Uterus (tissue), 2 donors: Measurements from ENCODE around the gene RXRG.

ENCODE experiments used
- POLR2A ChIP-seq, 2 donors: fragments of 450-650 bp; IDR thresholded peaks; one replicate each; pipeline ENCODE4 v1.6.1; 2016; ENCODE audit warnings: antibody characterized with exemption in 2 of 2, mild to moderate bottlenecking in 1 of 2, moderate library complexity in 1 of 2
- TF ChIP-seq, protein P1 (sequence below), 4 experiments: fragments of 200-600 bp in 2 of 4; fragments of 450-650 bp in 2 of 4; sonication (generic) in 2 of 4; IDR thresholded peaks; one replicate each; pipeline ENCODE4 v1.5.1; 2016 to 2019; ENCODE audit warnings: antibody characterized with exemption in 4 of 4, mild to moderate bottlenecking in 2 of 4, moderate library complexity in 1 of 4

DNA sequence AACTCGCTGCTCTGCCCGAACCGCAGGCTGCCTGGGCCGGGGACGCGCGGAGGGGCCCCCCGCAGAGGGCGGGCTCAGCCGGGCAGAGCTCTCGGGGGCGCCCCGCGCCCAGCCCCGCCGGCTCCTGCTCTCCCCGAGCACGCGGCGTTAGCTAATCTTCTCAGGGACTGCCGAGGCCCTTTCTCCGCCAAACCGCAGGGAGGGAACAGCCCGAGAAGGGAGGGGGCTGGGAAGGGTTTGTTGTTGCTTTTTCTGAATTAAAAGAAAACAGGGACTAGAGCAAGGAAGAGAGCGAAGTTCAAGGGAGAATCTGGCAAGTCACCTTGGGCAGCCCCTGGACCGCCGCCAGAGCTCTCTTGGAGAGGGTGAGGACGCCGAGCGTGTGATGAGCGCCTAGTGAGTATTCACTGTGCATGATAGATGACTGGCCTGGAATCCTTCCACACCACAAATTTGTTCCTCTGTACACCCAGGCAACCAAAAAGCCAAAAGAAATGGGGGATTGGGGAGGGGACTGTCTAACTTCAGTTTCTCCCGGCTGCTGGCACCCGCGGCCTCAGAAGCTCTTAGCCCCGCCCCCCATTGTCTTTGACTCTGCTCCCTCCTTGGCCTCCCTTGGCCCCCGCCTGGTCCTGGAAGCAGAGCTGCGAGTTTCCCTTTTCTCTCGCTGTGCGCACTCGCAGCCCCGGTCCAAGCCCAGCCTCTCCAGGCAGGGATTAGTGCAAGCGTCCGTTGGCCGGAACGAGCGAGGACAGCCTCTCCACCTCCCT, 68.7 kb downstream of the RXRG start:
- TF ChIP-seq, protein P1, sequence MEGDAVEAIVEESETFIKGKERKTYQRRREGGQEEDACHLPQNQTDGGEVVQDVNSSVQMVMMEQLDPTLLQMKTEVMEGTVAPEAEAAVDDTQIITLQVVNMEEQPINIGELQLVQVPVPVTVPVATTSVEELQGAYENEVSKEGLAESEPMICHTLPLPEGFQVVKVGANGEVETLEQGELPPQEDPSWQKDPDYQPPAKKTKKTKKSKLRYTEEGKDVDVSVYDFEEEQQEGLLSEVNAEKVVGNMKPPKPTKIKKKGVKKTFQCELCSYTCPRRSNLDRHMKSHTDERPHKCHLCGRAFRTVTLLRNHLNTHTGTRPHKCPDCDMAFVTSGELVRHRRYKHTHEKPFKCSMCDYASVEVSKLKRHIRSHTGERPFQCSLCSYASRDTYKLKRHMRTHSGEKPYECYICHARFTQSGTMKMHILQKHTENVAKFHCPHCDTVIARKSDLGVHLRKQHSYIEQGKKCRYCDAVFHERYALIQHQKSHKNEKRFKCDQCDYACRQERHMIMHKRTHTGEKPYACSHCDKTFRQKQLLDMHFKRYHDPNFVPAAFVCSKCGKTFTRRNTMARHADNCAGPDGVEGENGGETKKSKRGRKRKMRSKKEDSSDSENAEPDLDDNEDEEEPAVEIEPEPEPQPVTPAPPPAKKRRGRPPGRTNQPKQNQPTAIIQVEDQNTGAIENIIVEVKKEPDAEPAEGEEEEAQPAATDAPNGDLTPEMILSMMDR (IDR thresholded peaks at IDR 0.05), result no peak
- TF ChIP-seq POLR2A (IDR thresholded peaks at IDR 0.05), result no peak
